ENCODE results near the gene NYAP2.

The NYAP2 gene

DNA sequence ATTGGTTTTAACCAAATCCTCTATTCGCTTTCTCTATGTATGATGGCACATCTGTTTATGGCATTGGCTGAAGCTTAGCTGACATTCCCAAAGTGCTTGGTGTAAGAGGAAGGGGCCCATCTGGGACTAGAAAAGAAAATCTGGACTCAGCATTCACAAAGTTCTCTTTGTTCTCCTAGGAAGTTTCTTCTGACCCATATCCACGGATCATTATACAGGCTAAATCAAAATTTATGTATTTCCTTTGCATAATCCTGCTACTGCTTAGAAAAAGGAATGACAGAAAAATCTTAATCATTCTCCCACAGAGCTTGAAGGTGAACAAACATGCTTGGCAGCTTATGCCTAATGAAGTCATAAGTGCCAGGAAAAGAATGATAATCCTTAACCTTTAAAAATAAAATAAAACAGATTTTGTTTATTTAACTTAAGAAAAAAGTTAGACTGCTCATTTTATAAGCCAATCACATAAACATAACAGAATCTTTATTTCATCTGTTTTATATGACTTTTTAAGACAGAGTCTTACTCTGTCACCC is 88.4 kb downstream of the NYAP2 start:
- no peak overlapping the region for H3K4me3 ChIP-seq (replicated peaks; ENCODE audit: low read depth, low read length)
- TF ChIP-seq CTCF (IDR thresholded peaks at IDR 0.05; ENCODE audit: low read depth, low read length, missing control alignments) = no peak
- DNase-seq (ENCODE audit: extremely low read depth, low read depth) = no peak

DNA sequence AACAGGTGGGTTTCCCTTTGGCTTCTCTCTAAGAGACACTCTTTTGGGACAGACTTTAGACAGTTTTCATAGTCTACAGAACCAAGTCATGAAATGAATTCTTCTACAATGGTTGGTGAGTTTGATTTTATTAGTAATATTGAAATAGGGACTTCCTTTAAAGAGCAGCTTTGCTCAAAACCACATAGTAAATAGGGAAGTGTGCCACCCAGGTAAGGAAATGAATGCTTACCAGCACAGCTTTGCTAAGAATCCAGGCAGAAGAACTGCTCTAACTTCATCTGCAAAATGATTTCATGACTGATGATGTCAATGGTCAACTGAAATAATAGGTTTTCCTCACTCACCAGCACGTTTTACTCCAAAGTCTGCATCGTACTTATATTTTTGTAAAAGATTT is 89.2 kb downstream of the NYAP2 start:
- TF ChIP-seq CTCF (IDR thresholded peaks at IDR 0.05; ENCODE audit: low read depth, low read length, missing control alignments) = no peak
- no peak for DNase-seq (ENCODE audit: extremely low read depth, low read depth)
- H3K4me3 ChIP-seq (replicated peaks; ENCODE audit: low read depth, low read length) = no peak overlapping the region

DNA sequence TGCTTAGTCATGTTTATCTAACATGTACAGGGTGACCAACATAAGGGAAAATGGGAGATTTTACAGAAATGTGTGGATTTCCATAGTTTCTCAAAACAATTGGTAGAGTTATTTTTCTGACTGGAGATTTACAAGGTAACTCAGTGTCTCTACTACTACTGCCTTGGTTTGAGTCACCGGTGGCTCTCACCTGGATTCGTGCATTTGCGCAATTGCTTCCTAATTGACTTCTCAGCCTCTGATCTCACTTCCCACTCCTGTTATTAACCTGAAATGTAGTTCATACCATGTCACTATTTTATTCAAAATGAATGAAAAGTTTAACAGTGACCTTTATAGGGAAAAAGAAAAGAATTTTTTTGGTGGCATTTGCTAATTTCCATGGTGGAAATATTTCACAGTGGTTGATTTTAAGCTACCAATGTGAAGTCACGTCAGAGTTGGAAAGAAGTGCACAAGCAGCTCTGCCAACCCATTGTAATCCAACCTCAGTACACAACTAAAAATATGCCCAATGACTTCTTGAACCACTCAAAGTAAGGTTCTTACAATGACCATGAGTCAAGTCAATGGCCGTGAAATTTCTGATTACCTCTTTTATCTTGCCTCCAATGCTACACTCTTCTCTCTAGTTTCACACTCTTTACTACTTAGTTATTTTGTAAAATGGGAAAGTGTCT is 94.0 kb downstream of the NYAP2 start:
- no peak for DNase-seq (ENCODE audit: extremely low read depth, low read depth)
- TF ChIP-seq CTCF (IDR thresholded peaks at IDR 0.05; ENCODE audit: low read depth, low read length, missing control alignments) = no peak
- no peak overlapping the region for H3K4me3 ChIP-seq (replicated peaks; ENCODE audit: low read depth, low read length)

GRCh38 chr2:225494100-225494459 is 94.6 kb downstream of the NYAP2 start:
- TF ChIP-seq CTCF (IDR thresholded peaks at IDR 0.05; ENCODE audit: low read depth, low read length, missing control alignments) = no peak
- H3K4me3 ChIP-seq (replicated peaks; ENCODE audit: low read depth, low read length) = no peak overlapping the region

GRCh38 chr2:225495706-225496105 is 96.2 kb downstream of the NYAP2 start:
- no peak for TF ChIP-seq CTCF (IDR thresholded peaks at IDR 0.05; ENCODE audit: low read depth, low read length, missing control alignments)
- no peak for DNase-seq (ENCODE audit: extremely low read depth, low read depth)
- H3K4me3 ChIP-seq (replicated peaks; ENCODE audit: low read depth, low read length) = no peak overlapping the region

More at GRCh38 chr2:225494100-225494459, 94.6 kb downstream of the NYAP2 start:
- DNase-seq (ENCODE audit: extremely low read depth, low read depth) = no peak

DNA sequence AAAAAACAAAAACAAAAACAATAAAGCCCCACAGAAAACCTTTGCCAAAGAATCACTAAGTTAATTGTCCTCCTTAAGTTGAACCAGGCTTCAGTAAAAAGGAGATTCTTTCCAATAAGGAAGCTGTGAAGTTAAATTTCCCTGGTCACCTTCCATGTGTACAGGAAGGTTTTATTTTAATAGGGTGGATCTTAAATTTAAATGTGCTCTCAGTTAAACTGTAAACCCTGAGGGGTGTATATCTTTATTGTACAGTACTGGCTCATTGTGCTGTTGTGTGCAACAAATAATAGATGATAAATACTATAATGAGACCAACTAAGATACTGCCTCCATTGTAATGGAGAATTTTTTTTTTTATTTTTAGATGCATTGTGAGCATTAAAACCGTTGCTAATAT is 97.1 kb downstream of the NYAP2 start:
- no peak overlapping the region for H3K4me3 ChIP-seq (replicated peaks; ENCODE audit: low read depth, low read length)
- TF ChIP-seq CTCF (IDR thresholded peaks at IDR 0.05; ENCODE audit: low read depth, low read length, missing control alignments) = no peak
- no peak for DNase-seq (ENCODE audit: extremely low read depth, low read depth)

GRCh38 chr2:225497166-225497565 is 97.7 kb downstream of the NYAP2 start:
- no peak for TF ChIP-seq CTCF (IDR thresholded peaks at IDR 0.05; ENCODE audit: low read depth, low read length, missing control alignments)
- no peak for DNase-seq (ENCODE audit: extremely low read depth, low read depth)
- no peak overlapping the region for H3K4me3 ChIP-seq (replicated peaks; ENCODE audit: low read depth, low read length)

All from HFF-Myc (cell line).